SU-DHL-6 (cell line): ENCODE results near the gene C18orf32.
"Not testable (repeated sequence)": the region's sequence is repeated elsewhere in the genome, so short reads cannot be mapped to it uniquely, and the experiment has no call there.

ENCODE experiments used
- H2AFZ ChIP-seq: fragments of 200-600 bp; sonication (generic); 2 replicates; pipeline ENCODE4 v1.6.1; 2014; ENCODE audit warnings: low read depth, mild to moderate bottlenecking, moderate library complexity, mixed read lengths, antibody characterized with exemption, low read length; ENCODE audit not compliant: severe bottlenecking
- H3F3A ChIP-seq: fragments of 200-600 bp; shearing (Covaris generic); 2 replicates; pipeline ENCODE4 v1.6.0; 2016; ENCODE audit warnings: antibody characterized with exemption, mild to moderate bottlenecking; ENCODE audit not compliant: insufficient read depth
- H3K27ac ChIP-seq: fragments of 200-600 bp; sonication (generic); 2 replicates; pipeline ENCODE4 v1.5.1; 2016; ENCODE audit warnings: low read depth, mild to moderate bottlenecking, low read length, moderate library complexity, mixed read lengths
- H3K27me3 ChIP-seq: fragments of 200-600 bp; sonication (generic), shearing (Covaris generic); 2 replicates; pipeline ENCODE4 v1.6.0; 2014; ENCODE audit warnings: mild to moderate bottlenecking, low read length
- H3K36me3 ChIP-seq: fragments of 200-600 bp; sonication (generic); 2 replicates; pipeline ENCODE4 v1.6.1; 2014; ENCODE audit warnings: mild to moderate bottlenecking, low read length, mixed read lengths
- H3K4me2 ChIP-seq: fragments of 300-600, 200-600 bp; shearing (Covaris generic), sonication (generic); 2 replicates; pipeline ENCODE4 v1.6.0; 2014; ENCODE audit warnings: low read length, low read depth, mild to moderate bottlenecking; ENCODE audit not compliant: poor library complexity, severe bottlenecking
- H3K4me3 ChIP-seq: fragments of 200-600 bp; sonication (generic); 2 replicates; pipeline ENCODE4 v1.5.1; 2014; ENCODE audit warnings: antibody characterized with exemption, low read length, mild to moderate bottlenecking, mixed read lengths; ENCODE audit not compliant: insufficient read depth, poor library complexity, severe bottlenecking
- H3K79me2 ChIP-seq: fragments of 200-600 bp; sonication (generic); 2 replicates; pipeline ENCODE4 v1.6.1; 2014; ENCODE audit warnings: mild to moderate bottlenecking, low read length, moderate library complexity; ENCODE audit not compliant: insufficient read depth
- H3K9ac ChIP-seq: fragments of 200-600 bp; sonication (generic); 2 replicates; pipeline ENCODE4 v1.7.0; 2014; ENCODE audit warnings: mild to moderate bottlenecking, low read length
- H3K9me2 ChIP-seq: fragments of 200-600 bp; sonication (generic); replicated peaks from 2 replicates; pipeline ENCODE4 v1.6.1; 2014; ENCODE audit warnings: low read length; ENCODE audit not compliant: insufficient read depth
- H3K9me3 ChIP-seq: fragments of 200-600 bp; sonication (generic); 2 replicates; pipeline ENCODE4 v1.6.1; 2014; ENCODE audit warnings: low read length, mixed read lengths; ENCODE audit not compliant: insufficient read depth
- H4K20me1 ChIP-seq: fragments of 200-600 bp; sonication (generic); 2 replicates; pipeline ENCODE4 v1.6.1; 2014; ENCODE audit warnings: low read depth, mild to moderate bottlenecking, antibody characterized with exemption, low read length, moderate library complexity, mixed read lengths
- EZH2phosphoT487 ChIP-seq: fragments of 200-600 bp; sonication (generic), shearing (Covaris generic); conservative IDR thresholded peaks from 2 replicates; pipeline ENCODE4 v1.6.1; 2018; ENCODE audit warnings: mild to moderate bottlenecking, antibody characterized with exemption, low read length, moderate library complexity, mixed read lengths
- TF ChIP-seq, protein P1 (sequence below): fragments of 200-600 bp; sonication (generic); IDR thresholded peaks from one replicate; pipeline ENCODE4 v1.5.1; 2017; ENCODE audit warnings: antibody characterized with exemption, mild to moderate bottlenecking, low read length, moderate library complexity; ENCODE audit not compliant: insufficient read depth, poor library complexity, severe bottlenecking

C18orf32 gene

DNA sequence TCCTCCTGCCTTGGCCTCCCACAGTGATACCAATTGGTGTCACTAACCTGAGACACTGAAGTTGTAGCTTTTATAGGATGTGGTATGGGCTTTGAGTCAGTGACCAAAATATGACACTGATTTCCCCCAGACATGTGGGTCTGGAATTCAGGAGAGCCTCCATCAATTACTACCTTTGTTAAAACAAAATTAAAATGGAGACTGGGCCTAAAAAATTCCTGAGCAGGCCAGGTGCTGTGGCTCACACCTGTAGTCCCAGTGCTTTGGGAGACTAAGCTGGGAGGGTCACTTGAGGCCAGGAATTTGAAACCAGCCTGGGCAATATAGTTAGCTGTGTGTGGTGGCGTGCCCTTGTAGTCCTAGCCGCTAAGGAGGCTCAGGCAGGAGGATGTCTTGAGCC is 37.9 kb upstream of the C18orf32 start:
- H3K9me3 ChIP-seq = no peaks in the 10 kb centered on the region
- H3K27ac ChIP-seq = no peak overlapping the region
- no peak overlapping the region for H3K4me3 ChIP-seq
- no peak overlapping the region for H2AFZ ChIP-seq
- no peaks in the 10 kb centered on the region for H4K20me1 ChIP-seq
- no peaks in the 10 kb centered on the region for H3F3A ChIP-seq
- H3K27me3 ChIP-seq = no peaks in the 10 kb centered on the region
- no peak for TF ChIP-seq EZH2phosphoT487
- TF ChIP-seq, protein P1, sequence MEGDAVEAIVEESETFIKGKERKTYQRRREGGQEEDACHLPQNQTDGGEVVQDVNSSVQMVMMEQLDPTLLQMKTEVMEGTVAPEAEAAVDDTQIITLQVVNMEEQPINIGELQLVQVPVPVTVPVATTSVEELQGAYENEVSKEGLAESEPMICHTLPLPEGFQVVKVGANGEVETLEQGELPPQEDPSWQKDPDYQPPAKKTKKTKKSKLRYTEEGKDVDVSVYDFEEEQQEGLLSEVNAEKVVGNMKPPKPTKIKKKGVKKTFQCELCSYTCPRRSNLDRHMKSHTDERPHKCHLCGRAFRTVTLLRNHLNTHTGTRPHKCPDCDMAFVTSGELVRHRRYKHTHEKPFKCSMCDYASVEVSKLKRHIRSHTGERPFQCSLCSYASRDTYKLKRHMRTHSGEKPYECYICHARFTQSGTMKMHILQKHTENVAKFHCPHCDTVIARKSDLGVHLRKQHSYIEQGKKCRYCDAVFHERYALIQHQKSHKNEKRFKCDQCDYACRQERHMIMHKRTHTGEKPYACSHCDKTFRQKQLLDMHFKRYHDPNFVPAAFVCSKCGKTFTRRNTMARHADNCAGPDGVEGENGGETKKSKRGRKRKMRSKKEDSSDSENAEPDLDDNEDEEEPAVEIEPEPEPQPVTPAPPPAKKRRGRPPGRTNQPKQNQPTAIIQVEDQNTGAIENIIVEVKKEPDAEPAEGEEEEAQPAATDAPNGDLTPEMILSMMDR = no peak
- H3K36me3 ChIP-seq = no peaks in the 10 kb centered on the region
- no peak overlapping the region for H3K4me2 ChIP-seq
- H3K79me2 ChIP-seq = no peaks in the 10 kb centered on the region
- H3K9ac ChIP-seq = no peak overlapping the region
- H3K9me2 ChIP-seq = no peaks in the 10 kb centered on the region

GRCh38 chr18:49524349-49524748 is 37.3 kb upstream of the C18orf32 start:
- Histone ChIP-seq H4K20me1 (no peaks in the 10 kb centered on the region), H3K79me2 (no peaks in the 10 kb centered on the region), H3K27ac (no peak overlapping the region), H3K9me2 (no peaks in the 10 kb centered on the region), H2AFZ (no peak overlapping the region), H3K36me3 (no peaks in the 10 kb centered on the region), H3F3A (no peaks in the 10 kb centered on the region), H3K4me3 (no peak overlapping the region), H3K4me2 (no peak overlapping the region), H3K27me3 (no peaks in the 10 kb centered on the region), H3K9ac (no peak overlapping the region), H3K9me3 (no peaks in the 10 kb centered on the region)
- no peak for TF ChIP-seq EZH2phosphoT487
- TF ChIP-seq, protein P1 = no peak

DNA sequence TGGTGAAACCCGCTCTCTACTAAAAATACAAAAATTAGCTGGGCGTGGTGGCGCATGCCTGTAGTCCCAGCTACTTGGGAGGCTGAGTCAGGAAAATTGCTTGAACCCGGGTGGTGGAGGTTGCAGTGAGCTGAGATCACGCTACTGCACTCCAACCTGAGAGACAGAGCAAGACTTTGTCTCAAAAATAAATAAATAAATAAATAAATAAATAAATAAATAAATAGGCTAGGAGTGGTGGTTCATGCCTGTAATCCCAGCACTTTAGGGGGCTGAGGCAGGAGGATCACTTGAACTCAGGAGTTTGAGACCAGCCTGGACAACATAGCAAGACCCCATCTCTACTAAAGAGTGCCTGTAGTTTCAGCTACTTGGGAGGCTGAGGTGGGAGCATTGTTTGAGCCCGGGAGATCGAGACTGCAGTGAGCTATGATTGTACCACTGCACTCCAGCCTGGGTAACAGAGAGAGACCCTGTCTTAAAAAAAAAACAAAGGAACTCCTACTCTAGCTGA is 36.6 kb upstream of the C18orf32 start:
- not testable (repeated sequence) for H3K27ac ChIP-seq, H2AFZ ChIP-seq, H4K20me1 ChIP-seq, H3K4me3 ChIP-seq, H3K9me3 ChIP-seq, H3K4me2 ChIP-seq, H3K9me2 ChIP-seq, H3K79me2 ChIP-seq, H3K9ac ChIP-seq, H3K27me3 ChIP-seq, H3F3A ChIP-seq, H3K36me3 ChIP-seq

DNA sequence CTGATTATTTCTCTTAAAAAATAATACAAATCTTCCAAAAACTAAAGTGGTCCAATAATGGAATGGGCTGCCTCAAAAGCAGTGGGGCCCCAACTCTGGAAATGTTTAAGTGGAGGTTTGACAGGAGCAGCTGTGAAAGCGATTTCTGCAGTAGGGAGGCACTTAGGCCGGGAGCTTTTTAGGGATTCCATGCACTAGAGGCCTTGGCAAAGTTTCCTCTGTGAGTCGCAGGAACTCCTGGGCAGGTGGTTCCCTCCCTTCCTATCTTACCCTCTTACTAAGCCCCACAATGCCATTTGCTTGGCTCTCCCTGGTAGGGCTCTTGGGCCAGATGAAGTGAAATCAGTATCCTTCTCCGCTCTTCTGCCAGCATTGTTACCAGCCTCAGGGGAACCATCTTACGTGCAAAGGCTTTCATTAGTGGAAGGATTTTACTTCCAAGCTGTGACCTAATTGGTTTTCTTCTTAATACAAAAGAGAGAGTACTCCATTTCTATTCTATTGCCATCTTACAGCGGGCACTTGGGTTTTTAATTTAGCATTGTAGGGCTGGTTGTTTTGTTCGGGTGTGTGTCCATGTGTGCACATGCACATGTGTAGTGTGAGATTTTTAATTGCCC is 34.3 kb upstream of the C18orf32 start:
- Histone ChIP-seq H4K20me1 (no peaks in the 10 kb centered on the region), H3K79me2 (no peaks in the 10 kb centered on the region), H2AFZ (no peak overlapping the region), H3K36me3 (no peaks in the 10 kb centered on the region), H3K27me3 (no peaks in the 10 kb centered on the region), H3K9ac (no peak overlapping the region), H3K9me2 (no peaks in the 10 kb centered on the region), H3F3A (no peaks in the 10 kb centered on the region), H3K27ac (no peak overlapping the region), H3K9me3 (no peaks in the 10 kb centered on the region), H3K4me3 (no peak overlapping the region), H3K4me2 (no peak overlapping the region)
- TF ChIP-seq, protein P1 = no peak
- no peak for TF ChIP-seq EZH2phosphoT487
